ENCODE results near the gene SNRPB2.
A peak's percentile ranks its signal among the peaks of the same experiment; 100 is the strongest.

Gene SNRPB2

GRCh38 chr20:16740365-16741072 is 10.7 kb downstream of the SNRPB2 start:
- no peak for DNase-seq

GRCh38 chr20:16744178-16744807 is 14.5 kb downstream of the SNRPB2 start:
- no peak for DNase-seq

GRCh38 chr20:16745204-16745603 is 15.4 kb downstream of the SNRPB2 start:
- no peak for DNase-seq

GRCh38 chr20:16747291-16747811 is 17.5 kb downstream of the SNRPB2 start:
- no peak for DNase-seq

GRCh38 chr20:16748308-16748900 is 18.6 kb downstream of the SNRPB2 start, which contains the start of gene OTOR:
OTOR (plus strand) TSS chr20:16748358; CDS start chr20:16748402, 44 bp downstream.
- no peak for DNase-seq

GRCh38 chr20:16749573-16749972 is 19.7 kb downstream of the SNRPB2 start:
- DNase-seq = no peak

- no peak for DNase-seq
Observed at GRCh38 chr20:16752082-16752481, 22.3 kb downstream of the SNRPB2 start.

GRCh38 chr20:16752901-16753300 is 23.1 kb downstream of the SNRPB2 start:
- DNase-seq = no peak

- DNase-seq = no peak
Observed at GRCh38 chr20:16758454-16759180, 28.8 kb downstream of the SNRPB2 start.

GRCh38 chr20:16759181-16759563 is 29.3 kb downstream of the SNRPB2 start:
- no peak for DNase-seq

GRCh38 chr20:16760431-16761304 is 30.8 kb downstream of the SNRPB2 start:
- no peak for DNase-seq

GRCh38 chr20:16761305-16761829 is 31.5 kb downstream of the SNRPB2 start:
- DNase-seq = peak; percentile 9

GRCh38 chr20:16764560-16764959 is 34.7 kb downstream of the SNRPB2 start:
- no peak for DNase-seq

GRCh38 chr20:16771213-16771612 is 41.4 kb downstream of the SNRPB2 start:
- no peak for DNase-seq

GRCh38 chr20:16775961-16776360 is 46.1 kb downstream of the SNRPB2 start:
- no peak for DNase-seq

- no peak for DNase-seq
Observed at GRCh38 chr20:16777126-16777525, 47.3 kb downstream of the SNRPB2 start.

- no peak for DNase-seq
Observed at GRCh38 chr20:16778159-16778558, 48.3 kb downstream of the SNRPB2 start.

- no peak for DNase-seq
Observed at GRCh38 chr20:16781496-16781895, 51.7 kb downstream of the SNRPB2 start.

GRCh38 chr20:16785226-16785625 is 55.4 kb downstream of the SNRPB2 start:
- no peak for DNase-seq
